GM23338 (cell line): ENCODE data around the gene AFAP1L1. TPM values are rescaled to one million over a fixed set of nuclear protein-coding genes. Genes with fewer than 3 reads are reported as not detected.

Experiments
- ATAC-seq: fragments of 200-7000 bp; cut with Tn5 transposase; 3 replicates; pipeline ENCODE4 v1.9.1; 2020
- DNase-seq: peaks from one replicate; pipeline ENCODE4 v3.0.0-alpha.2; 2015; ENCODE audit warnings: low spot score
- H2AFZ ChIP-seq: fragments of 200-600 bp; sonication (generic); 2 replicates; pipeline ENCODE4 v1.8.0; 2016; ENCODE audit warnings: antibody characterized with exemption, mild to moderate bottlenecking, moderate library complexity
- H3F3A ChIP-seq: fragments of 200-600 bp; sonication (generic); replicated peaks from 2 replicates; pipeline ENCODE4 v1.8.0; 2017; ENCODE audit warnings: antibody characterized with exemption, mixed run types, low read depth
- H3K27ac ChIP-seq: fragments of 200-600 bp; sonication (generic); 2 replicates; pipeline ENCODE4 v1.6.1; 2016; ENCODE audit warnings: low read depth
- H3K27me3 ChIP-seq: fragments of 200-600 bp; sonication (generic); 2 replicates; pipeline ENCODE4 v1.8.0; 2016; ENCODE audit warnings: mild to moderate bottlenecking, mixed run types, moderate library complexity; ENCODE audit not compliant: insufficient read depth
- H3K36me3 ChIP-seq: fragments of 200-600 bp; sonication (generic); 2 replicates; pipeline ENCODE4 v1.8.0; 2016; ENCODE audit warnings: mild to moderate bottlenecking; ENCODE audit not compliant: insufficient read depth
- H3K4me1 ChIP-seq: fragments of 200-600 bp; sonication (generic); 2 replicates; pipeline ENCODE4 v1.8.0; 2016; ENCODE audit warnings: mild to moderate bottlenecking, moderate library complexity; ENCODE audit not compliant: insufficient read depth
- H3K4me2 ChIP-seq: fragments of 200-600 bp; sonication (generic); 2 replicates; pipeline ENCODE4 v1.7.1; 2017; ENCODE audit warnings: mixed run types
- H3K4me3 ChIP-seq: fragments of 200-600 bp; sonication (generic); 2 replicates; pipeline ENCODE4 v1.6.1; 2016; ENCODE audit warnings: mixed run types
- H3K79me2 ChIP-seq: fragments of 200-600 bp; sonication (generic); replicated peaks from 2 replicates; pipeline ENCODE4 v1.8.0; 2017; ENCODE audit warnings: mild to moderate bottlenecking; ENCODE audit not compliant: insufficient read depth
- H3K9me2 ChIP-seq: fragments of 200-600 bp; sonication (generic); 2 replicates; pipeline ENCODE4 v1.8.0; 2017; ENCODE audit not compliant: insufficient read depth
- H4K20me1 ChIP-seq: fragments of 200-600 bp; sonication (generic); replicated peaks from 2 replicates; pipeline ENCODE4 v1.8.0; 2017; ENCODE audit warnings: mild to moderate bottlenecking; ENCODE audit not compliant: insufficient read depth
- H3K27ac Mint-ChIP-seq: 2 replicates; pipeline ENCODE4 v1.8.0; 2020; ENCODE audit warnings: inconsistent platforms, mild to moderate bottlenecking, moderate library complexity, mixed read lengths
- H3K27me3 Mint-ChIP-seq: 3 replicates; pipeline ENCODE4 v1.8.0; 2022; ENCODE audit warnings: low read depth, mild to moderate bottlenecking, moderate library complexity, mixed read lengths, inconsistent platforms; ENCODE audit not compliant: insufficient read depth, poor library complexity
- H3K36me3 Mint-ChIP-seq: 3 replicates; pipeline ENCODE4 v1.8.0; 2021; ENCODE audit warnings: low read depth, mild to moderate bottlenecking, inconsistent platforms, moderate library complexity, mixed read lengths
- H3K4me1 Mint-ChIP-seq: 3 replicates; pipeline ENCODE4 v1.8.0; 2020; ENCODE audit warnings: mild to moderate bottlenecking, inconsistent platforms, mixed read lengths
- H3K4me3 Mint-ChIP-seq: 3 replicates; pipeline ENCODE4 v1.8.0; 2021; ENCODE audit warnings: moderate library complexity, mild to moderate bottlenecking, inconsistent platforms, mixed read lengths
- H3K9me3 Mint-ChIP-seq: 3 replicates; pipeline ENCODE4 v1.8.0; 2020; ENCODE audit warnings: moderate library complexity, mild to moderate bottlenecking, inconsistent platforms, mixed read lengths
- CREB1 ChIP-seq: fragments of 250-450 bp; sonication (Bioruptor Pico); IDR thresholded peaks from 2 replicates; pipeline ENCODE4 v1.5.0; 2020; ENCODE audit warnings: low read depth, mild to moderate bottlenecking, moderate library complexity
- NANOG ChIP-seq: IDR thresholded peaks from 2 replicates; pipeline ENCODE4 v1.6.1; 2016; ENCODE audit warnings: antibody characterized with exemption, borderline replicate concordance
- POLR2AphosphoS5 ChIP-seq: IDR thresholded peaks from 2 replicates; pipeline ENCODE4 v1.6.1; 2016; ENCODE audit warnings: antibody characterized with exemption, low read depth
- ZNF331 ChIP-seq: fragments of 250-450 bp; sonication (Bioruptor Pico); IDR thresholded peaks from 2 replicates; pipeline ENCODE4 v1.5.0; 2020; ENCODE audit warnings: low read depth, mild to moderate bottlenecking, moderate library complexity
- polyA plus RNA-seq: library from polyadenylated mRNA; unstranded; fragments of >200 nt; fragmentation: Nextera tagmentation; extraction: Ambion mirVana; gene quantifications from 2 replicates; pipeline ENCODE4 v1.2.1, GENCODE V29; 2016
- total RNA-seq: library from RNA; depleted of rRNA; stranded (reverse); fragments of >200 nt; shearing (Covaris generic); gene quantifications from 2 replicates; pipeline ENCODE4 v1.2.3, GENCODE V29; 2014
- TF ChIP-seq, protein P1 (sequence below): IDR thresholded peaks from one replicate; pipeline ENCODE4 v1.6.1; 2018; ENCODE audit warnings: antibody characterized with exemption; ENCODE audit not compliant: unreplicated experiment
- TF ChIP-seq, protein P2 (sequence below), 2 experiments: fragments of 200-600 bp in 1 of 2; sonication (generic) in 1 of 2; conservative IDR thresholded peaks; 2 replicates each; pipeline versions ENCODE4 v1.5.1 to v1.6.1; 2016 to 2017; ENCODE audit warnings: antibody characterized with exemption in 2 of 2, low read depth in 2 of 2, mild to moderate bottlenecking in 2 of 2, moderate library complexity in 1 of 2
- TF ChIP-seq, protein P3 (sequence below): fragments of 250-450 bp; sonication (Bioruptor Pico); IDR thresholded peaks from 2 replicates; pipeline ENCODE4 v1.5.0; 2020; ENCODE audit warnings: mild to moderate bottlenecking, moderate library complexity

The AFAP1L1 gene
- total and polyA plus RNA-seq, 2 experiments from 2014 or later: 3.2 to 5.7 TPM

DNA sequence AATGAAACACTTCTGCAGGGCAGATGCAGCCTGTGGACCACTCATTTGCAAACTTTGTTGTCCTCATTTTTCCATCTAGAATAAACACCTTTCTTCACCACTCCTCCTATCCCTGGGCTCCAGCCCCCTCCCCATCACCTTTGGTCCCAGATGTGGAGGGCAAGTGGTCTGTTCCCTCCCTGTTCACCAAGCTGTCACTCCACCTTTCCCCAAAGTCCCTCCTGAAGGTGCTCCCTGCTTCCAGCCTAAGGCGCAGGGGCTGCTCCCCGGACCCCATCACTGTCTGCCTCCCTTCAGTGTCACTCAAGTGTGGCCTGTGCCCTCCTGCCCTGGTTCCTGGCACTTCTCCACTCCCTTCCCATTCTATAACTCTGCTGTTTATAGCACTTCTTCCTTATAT is 93.1 kb downstream of the AFAP1L1 start:
- DNase-seq: no peak
- Mint-ChIP-seq H3K36me3 (peaks cover 4% of the 10 kb centered on the region; the same call in 2 of the 3 replicates), H3K27me3 (peaks cover 9% of the 10 kb centered on the region), H3K4me1 (peaks cover 13% of the 10 kb centered on the region), H3K4me3 (no peak overlapping the region), H3K9me3 (no peaks in the 10 kb centered on the region), H3K27ac (no peak overlapping the region)
- ATAC-seq: no peak
- no peaks in the 10 kb centered on the region for H3K27me3 ChIP-seq
- TF ChIP-seq NANOG: no peak
- TF ChIP-seq, protein P1, sequence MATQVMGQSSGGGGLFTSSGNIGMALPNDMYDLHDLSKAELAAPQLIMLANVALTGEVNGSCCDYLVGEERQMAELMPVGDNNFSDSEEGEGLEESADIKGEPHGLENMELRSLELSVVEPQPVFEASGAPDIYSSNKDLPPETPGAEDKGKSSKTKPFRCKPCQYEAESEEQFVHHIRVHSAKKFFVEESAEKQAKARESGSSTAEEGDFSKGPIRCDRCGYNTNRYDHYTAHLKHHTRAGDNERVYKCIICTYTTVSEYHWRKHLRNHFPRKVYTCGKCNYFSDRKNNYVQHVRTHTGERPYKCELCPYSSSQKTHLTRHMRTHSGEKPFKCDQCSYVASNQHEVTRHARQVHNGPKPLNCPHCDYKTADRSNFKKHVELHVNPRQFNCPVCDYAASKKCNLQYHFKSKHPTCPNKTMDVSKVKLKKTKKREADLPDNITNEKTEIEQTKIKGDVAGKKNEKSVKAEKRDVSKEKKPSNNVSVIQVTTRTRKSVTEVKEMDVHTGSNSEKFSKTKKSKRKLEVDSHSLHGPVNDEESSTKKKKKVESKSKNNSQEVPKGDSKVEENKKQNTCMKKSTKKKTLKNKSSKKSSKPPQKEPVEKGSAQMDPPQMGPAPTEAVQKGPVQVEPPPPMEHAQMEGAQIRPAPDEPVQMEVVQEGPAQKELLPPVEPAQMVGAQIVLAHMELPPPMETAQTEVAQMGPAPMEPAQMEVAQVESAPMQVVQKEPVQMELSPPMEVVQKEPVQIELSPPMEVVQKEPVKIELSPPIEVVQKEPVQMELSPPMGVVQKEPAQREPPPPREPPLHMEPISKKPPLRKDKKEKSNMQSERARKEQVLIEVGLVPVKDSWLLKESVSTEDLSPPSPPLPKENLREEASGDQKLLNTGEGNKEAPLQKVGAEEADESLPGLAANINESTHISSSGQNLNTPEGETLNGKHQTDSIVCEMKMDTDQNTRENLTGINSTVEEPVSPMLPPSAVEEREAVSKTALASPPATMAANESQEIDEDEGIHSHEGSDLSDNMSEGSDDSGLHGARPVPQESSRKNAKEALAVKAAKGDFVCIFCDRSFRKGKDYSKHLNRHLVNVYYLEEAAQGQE: no peak
- TF ChIP-seq POLR2AphosphoS5: no peak
- TF ChIP-seq, protein P2, sequence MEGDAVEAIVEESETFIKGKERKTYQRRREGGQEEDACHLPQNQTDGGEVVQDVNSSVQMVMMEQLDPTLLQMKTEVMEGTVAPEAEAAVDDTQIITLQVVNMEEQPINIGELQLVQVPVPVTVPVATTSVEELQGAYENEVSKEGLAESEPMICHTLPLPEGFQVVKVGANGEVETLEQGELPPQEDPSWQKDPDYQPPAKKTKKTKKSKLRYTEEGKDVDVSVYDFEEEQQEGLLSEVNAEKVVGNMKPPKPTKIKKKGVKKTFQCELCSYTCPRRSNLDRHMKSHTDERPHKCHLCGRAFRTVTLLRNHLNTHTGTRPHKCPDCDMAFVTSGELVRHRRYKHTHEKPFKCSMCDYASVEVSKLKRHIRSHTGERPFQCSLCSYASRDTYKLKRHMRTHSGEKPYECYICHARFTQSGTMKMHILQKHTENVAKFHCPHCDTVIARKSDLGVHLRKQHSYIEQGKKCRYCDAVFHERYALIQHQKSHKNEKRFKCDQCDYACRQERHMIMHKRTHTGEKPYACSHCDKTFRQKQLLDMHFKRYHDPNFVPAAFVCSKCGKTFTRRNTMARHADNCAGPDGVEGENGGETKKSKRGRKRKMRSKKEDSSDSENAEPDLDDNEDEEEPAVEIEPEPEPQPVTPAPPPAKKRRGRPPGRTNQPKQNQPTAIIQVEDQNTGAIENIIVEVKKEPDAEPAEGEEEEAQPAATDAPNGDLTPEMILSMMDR (conservative IDR thresholded peaks at IDR 0.05; ENCODE audit: low read depth in 2 of 2): no peak
- TF ChIP-seq CREB1 (CRISPR knock-in tag): no peak
- no peak for TF ChIP-seq ZNF331 (CRISPR knock-in tag)
- TF ChIP-seq, protein P3, sequence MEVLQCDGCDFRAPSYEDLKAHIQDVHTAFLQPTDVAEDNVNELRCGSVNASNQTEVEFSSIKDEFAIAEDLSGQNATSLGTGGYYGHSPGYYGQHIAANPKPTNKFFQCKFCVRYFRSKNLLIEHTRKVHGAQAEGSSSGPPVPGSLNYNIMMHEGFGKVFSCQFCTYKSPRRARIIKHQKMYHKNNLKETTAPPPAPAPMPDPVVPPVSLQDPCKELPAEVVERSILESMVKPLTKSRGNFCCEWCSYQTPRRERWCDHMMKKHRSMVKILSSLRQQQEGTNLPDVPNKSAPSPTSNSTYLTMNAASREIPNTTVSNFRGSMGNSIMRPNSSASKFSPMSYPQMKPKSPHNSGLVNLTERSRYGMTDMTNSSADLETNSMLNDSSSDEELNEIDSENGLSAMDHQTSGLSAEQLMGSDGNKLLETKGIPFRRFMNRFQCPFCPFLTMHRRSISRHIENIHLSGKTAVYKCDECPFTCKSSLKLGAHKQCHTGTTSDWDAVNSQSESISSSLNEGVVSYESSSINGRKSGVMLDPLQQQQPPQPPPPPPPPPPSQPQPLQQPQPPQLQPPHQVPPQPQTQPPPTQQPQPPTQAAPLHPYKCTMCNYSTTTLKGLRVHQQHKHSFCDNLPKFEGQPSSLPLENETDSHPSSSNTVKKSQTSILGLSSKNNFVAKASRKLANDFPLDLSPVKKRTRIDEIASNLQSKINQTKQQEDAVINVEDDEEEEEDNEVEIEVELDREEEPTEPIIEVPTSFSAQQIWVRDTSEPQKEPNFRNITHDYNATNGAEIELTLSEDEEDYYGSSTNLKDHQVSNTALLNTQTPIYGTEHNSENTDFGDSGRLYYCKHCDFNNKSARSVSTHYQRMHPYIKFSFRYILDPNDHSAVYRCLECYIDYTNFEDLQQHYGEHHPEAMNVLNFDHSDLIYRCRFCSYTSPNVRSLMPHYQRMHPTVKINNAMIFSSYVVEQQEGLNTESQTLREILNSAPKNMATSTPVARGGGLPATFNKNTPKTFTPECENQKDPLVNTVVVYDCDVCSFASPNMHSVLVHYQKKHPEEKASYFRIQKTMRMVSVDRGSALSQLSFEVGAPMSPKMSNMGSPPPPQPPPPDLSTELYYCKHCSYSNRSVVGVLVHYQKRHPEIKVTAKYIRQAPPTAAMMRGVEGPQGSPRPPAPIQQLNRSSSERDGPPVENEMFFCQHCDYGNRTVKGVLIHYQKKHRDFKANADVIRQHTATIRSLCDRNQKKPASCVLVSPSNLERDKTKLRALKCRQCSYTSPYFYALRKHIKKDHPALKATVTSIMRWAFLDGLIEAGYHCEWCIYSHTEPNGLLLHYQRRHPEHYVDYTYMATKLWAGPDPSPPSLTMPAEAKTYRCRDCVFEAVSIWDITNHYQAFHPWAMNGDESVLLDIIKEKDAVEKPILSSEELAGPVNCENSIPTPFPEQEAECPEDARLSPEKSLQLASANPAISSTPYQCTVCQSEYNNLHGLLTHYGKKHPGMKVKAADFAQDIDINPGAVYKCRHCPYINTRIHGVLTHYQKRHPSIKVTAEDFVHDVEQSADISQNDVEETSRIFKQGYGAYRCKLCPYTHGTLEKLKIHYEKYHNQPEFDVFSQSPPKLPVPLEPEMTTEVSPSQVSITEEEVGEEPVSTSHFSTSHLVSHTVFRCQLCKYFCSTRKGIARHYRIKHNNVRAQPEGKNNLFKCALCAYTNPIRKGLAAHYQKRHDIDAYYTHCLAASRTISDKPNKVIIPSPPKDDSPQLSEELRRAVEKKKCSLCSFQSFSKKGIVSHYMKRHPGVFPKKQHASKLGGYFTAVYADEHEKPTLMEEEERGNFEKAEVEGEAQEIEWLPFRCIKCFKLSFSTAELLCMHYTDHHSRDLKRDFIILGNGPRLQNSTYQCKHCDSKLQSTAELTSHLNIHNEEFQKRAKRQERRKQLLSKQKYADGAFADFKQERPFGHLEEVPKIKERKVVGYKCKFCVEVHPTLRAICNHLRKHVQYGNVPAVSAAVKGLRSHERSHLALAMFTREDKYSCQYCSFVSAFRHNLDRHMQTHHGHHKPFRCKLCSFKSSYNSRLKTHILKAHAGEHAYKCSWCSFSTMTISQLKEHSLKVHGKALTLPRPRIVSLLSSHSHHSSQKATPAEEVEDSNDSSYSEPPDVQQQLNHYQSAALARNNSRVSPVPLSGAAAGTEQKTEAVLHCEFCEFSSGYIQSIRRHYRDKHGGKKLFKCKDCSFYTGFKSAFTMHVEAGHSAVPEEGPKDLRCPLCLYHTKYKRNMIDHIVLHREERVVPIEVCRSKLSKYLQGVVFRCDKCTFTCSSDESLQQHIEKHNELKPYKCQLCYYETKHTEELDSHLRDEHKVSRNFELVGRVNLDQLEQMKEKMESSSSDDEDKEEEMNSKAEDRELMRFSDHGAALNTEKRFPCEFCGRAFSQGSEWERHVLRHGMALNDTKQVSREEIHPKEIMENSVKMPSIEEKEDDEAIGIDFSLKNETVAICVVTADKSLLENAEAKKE (CRISPR knock-in tag): no peak
- no peaks in the 10 kb centered on the region for H3K79me2 ChIP-seq
- no peak overlapping the region for H3K27ac ChIP-seq
- H3K36me3 ChIP-seq: no peaks in the 10 kb centered on the region
- no peaks in the 10 kb centered on the region for H3K9me2 ChIP-seq
- H3K4me1 ChIP-seq: no peaks in the 10 kb centered on the region
- no peak overlapping the region for H3K4me3 ChIP-seq
- H2AFZ ChIP-seq: no peak overlapping the region
- H3F3A ChIP-seq: no peaks in the 10 kb centered on the region
- H3K4me2 ChIP-seq: no peak overlapping the region
- no peaks in the 10 kb centered on the region for H4K20me1 ChIP-seq
